H9 (cell line): Measurements from ENCODE around the gene RWDD1. TPM values are rescaled to one million over a fixed set of nuclear protein-coding genes. Genes with fewer than 3 reads are reported as not detected.
A peak's percentile ranks its signal among the peaks of the same experiment; 100 is the strongest.

Experiments used
- DNase-seq: peaks from one replicate; pipeline ENCODE4 v3.0.0-alpha.2; 2017
- H2AFZ ChIP-seq: one replicate; pipeline ENCODE4 v1.6.1; 2013; ENCODE audit warnings: mild to moderate bottlenecking, low read length, control low read depth, moderate library complexity
- H2AK5ac ChIP-seq: 2 replicates; pipeline ENCODE4 v1.6.1; 2013; ENCODE audit warnings: low read length, control low read depth, mixed read lengths; ENCODE audit not compliant: insufficient read length
- H2BK120ac ChIP-seq: one replicate; pipeline ENCODE4 v1.6.1; 2013; ENCODE audit warnings: low read depth, mild to moderate bottlenecking, low read length, control low read depth, inconsistent platforms; ENCODE audit not compliant: poor library complexity, severe bottlenecking
- H2BK12ac ChIP-seq: 2 replicates; pipeline ENCODE4 v1.6.1; 2013; ENCODE audit warnings: low read length, control low read depth, mixed read lengths, low read depth; ENCODE audit not compliant: insufficient read length
- H2BK15ac ChIP-seq: 2 replicates; pipeline ENCODE4 v1.6.1; 2013; ENCODE audit warnings: low read depth, low read length, control low read depth
- H2BK20ac ChIP-seq: one replicate; pipeline ENCODE4 v1.6.1; 2013; ENCODE audit warnings: low read depth, mild to moderate bottlenecking, low read length, control low read depth, inconsistent platforms; ENCODE audit not compliant: poor library complexity, severe bottlenecking
- H2BK5ac ChIP-seq: 2 replicates; pipeline ENCODE4 v1.6.1; 2013; ENCODE audit warnings: low read length, control low read depth, mixed read lengths; ENCODE audit not compliant: insufficient read length
- H3K14ac ChIP-seq: 2 replicates; pipeline ENCODE4 v1.6.1; 2013; ENCODE audit warnings: low read length, control low read depth; ENCODE audit not compliant: insufficient read depth
- H3K18ac ChIP-seq: 2 replicates; pipeline ENCODE4 v1.6.1; 2013; ENCODE audit warnings: low read depth, mild to moderate bottlenecking, mixed read lengths, low read length, control low read depth; ENCODE audit not compliant: insufficient read length
- H3K23ac ChIP-seq: 2 replicates; pipeline ENCODE4 v1.6.1; 2013; ENCODE audit warnings: low read length, control low read depth, mixed read lengths, low read depth; ENCODE audit not compliant: insufficient read length
- H3K23me2 ChIP-seq: 2 replicates; pipeline ENCODE4 v1.6.1; 2013; ENCODE audit warnings: low read depth, mild to moderate bottlenecking, mixed read lengths, low read length, control low read depth; ENCODE audit not compliant: insufficient read length, poor library complexity, severe bottlenecking
- H3K27ac ChIP-seq: 2 replicates; pipeline ENCODE4 v1.5.1; 2013; ENCODE audit warnings: low read length, control low read depth, mixed read lengths, low read depth; ENCODE audit not compliant: insufficient read length
- H3K27me3 ChIP-seq: 2 replicates; pipeline ENCODE4 v1.6.1; 2013; ENCODE audit warnings: low read length, control low read depth, inconsistent platforms; ENCODE audit not compliant: insufficient read depth
- H3K4ac ChIP-seq: 2 replicates; pipeline ENCODE4 v1.6.1; 2013; ENCODE audit warnings: low read depth, mild to moderate bottlenecking, control low read depth, inconsistent platforms, low read length, moderate library complexity
- H3K4me1 ChIP-seq: 2 replicates; pipeline ENCODE4 v1.6.1; 2013; ENCODE audit warnings: low read length, control low read depth, inconsistent platforms; ENCODE audit not compliant: insufficient read depth
- H3K4me2 ChIP-seq: 2 replicates; pipeline ENCODE4 v1.6.1; 2013; ENCODE audit warnings: low read length, control low read depth, mixed read lengths; ENCODE audit not compliant: insufficient read length, insufficient read depth
- H3K56ac ChIP-seq: 2 replicates; pipeline ENCODE4 v1.6.1; 2013; ENCODE audit warnings: low read depth, mild to moderate bottlenecking, mixed read lengths, low read length, control low read depth; ENCODE audit not compliant: insufficient read length
- H3K79me1 ChIP-seq: 2 replicates; pipeline ENCODE4 v1.6.1; 2013; ENCODE audit warnings: low read depth, mild to moderate bottlenecking, moderate library complexity, low read length, control low read depth, inconsistent platforms; ENCODE audit not compliant: insufficient read depth, poor library complexity, severe bottlenecking
- H3K79me2 ChIP-seq: 2 replicates; pipeline ENCODE4 v1.6.1; 2013; ENCODE audit warnings: low read length, control low read depth, inconsistent platforms; ENCODE audit not compliant: insufficient read depth
- H3K9ac ChIP-seq: 2 replicates; pipeline ENCODE4 v1.6.1; 2013; ENCODE audit warnings: low read length, control low read depth, mixed read lengths; ENCODE audit not compliant: insufficient read length; ENCODE audit errors: extremely low read depth
- H3K9me3 ChIP-seq: one replicate; pipeline ENCODE4 v1.6.1; 2013; ENCODE audit warnings: low read depth, low read length, inconsistent platforms; ENCODE audit not compliant: control insufficient read depth
- H3T11ph ChIP-seq: one replicate; pipeline ENCODE4 v1.6.1; 2013; ENCODE audit warnings: mild to moderate bottlenecking, low read length, control low read depth, inconsistent platforms
- H4K20me1 ChIP-seq: one replicate; pipeline ENCODE4 v1.6.1; 2013; ENCODE audit not compliant: control insufficient read depth, insufficient read length, insufficient read depth
- H4K5ac ChIP-seq: 2 replicates; pipeline ENCODE4 v1.6.1; 2013; ENCODE audit warnings: low read depth, mild to moderate bottlenecking, mixed read lengths, low read length, control low read depth; ENCODE audit not compliant: insufficient read length
- H4K8ac ChIP-seq: replicated peaks from 2 replicates; pipeline ENCODE4 v1.6.1; 2013; ENCODE audit warnings: low read length, control low read depth, mixed read lengths, low read depth; ENCODE audit not compliant: insufficient read length
- H4K91ac ChIP-seq: 2 replicates; pipeline ENCODE4 v1.6.1; 2013; ENCODE audit warnings: low read depth, mild to moderate bottlenecking, moderate library complexity, mixed read lengths, low read length, control low read depth; ENCODE audit not compliant: insufficient read length
- H3K27ac Mint-ChIP-seq, 3 experiments: 2 replicates in 2 of 3; 3 replicates in 1 of 3; pipeline ENCODE4 v1.8.0; 2020 to 2021; ENCODE audit warnings: mixed read lengths in 3 of 3, mild to moderate bottlenecking in 1 of 3, moderate library complexity in 1 of 3
- H3K27me3 Mint-ChIP-seq: 2 replicates; pipeline ENCODE4 v1.8.0; 2021; ENCODE audit warnings: low read depth, mild to moderate bottlenecking, moderate library complexity, mixed read lengths
- H3K36me3 Mint-ChIP-seq, 3 experiments: 2 replicates in 2 of 3; 3 replicates in 1 of 3; pipeline ENCODE4 v1.8.0; 2020 to 2021; ENCODE audit warnings: low read depth in 3 of 3, mixed read lengths in 3 of 3; ENCODE audit not compliant: insufficient read depth in 1 of 3
- H3K4me1 Mint-ChIP-seq, 2 experiments: 2 replicates each; pipeline ENCODE4 v1.8.0; 2020; ENCODE audit warnings: mixed read lengths in 2 of 2
- H3K4me3 Mint-ChIP-seq, 2 experiments: 2 replicates in 1 of 2; 3 replicates in 1 of 2; pipeline ENCODE4 v1.8.0; 2020 to 2021; ENCODE audit warnings: mild to moderate bottlenecking in 2 of 2, mixed read lengths in 2 of 2, moderate library complexity in 1 of 2
- H3K9me3 Mint-ChIP-seq, 2 experiments: 2 replicates in 1 of 2; 3 replicates in 1 of 2; pipeline ENCODE4 v1.8.0; 2020; ENCODE audit warnings: mild to moderate bottlenecking in 2 of 2, mixed read lengths in 2 of 2, moderate library complexity in 1 of 2
- WGBS: extraction: QIAGEN DNeasy Blood & Tissue Kit; methylation state at CpG from one replicate; pipeline ENCODE4 v1.1.7; 2013; ENCODE audit warnings: missing lambda C conversion rate, low lambda C conversion rate, mixed read lengths; ENCODE audit not compliant: insufficient read length; ENCODE audit errors: extremely low coverage; 5-methylcytosine and 5-hydroxymethylcytosine counted together
- total RNA-seq: library from RNA; stranded (reverse); gene quantifications from 2 replicates; pipeline ENCODE4 v1.2.1, GENCODE V29; 2021
- TF ChIP-seq, protein P1 (sequence below): fragments of 200-600 bp; sonication (generic); conservative IDR thresholded peaks from 3 replicates; pipeline ENCODE4 v1.8.0; 2021; ENCODE audit warnings: antibody characterized with exemption, mild to moderate bottlenecking

Gene RWDD1
- total RNA-seq, 1 experiment from 2014 or later, result 42.0 TPM

DNA sequence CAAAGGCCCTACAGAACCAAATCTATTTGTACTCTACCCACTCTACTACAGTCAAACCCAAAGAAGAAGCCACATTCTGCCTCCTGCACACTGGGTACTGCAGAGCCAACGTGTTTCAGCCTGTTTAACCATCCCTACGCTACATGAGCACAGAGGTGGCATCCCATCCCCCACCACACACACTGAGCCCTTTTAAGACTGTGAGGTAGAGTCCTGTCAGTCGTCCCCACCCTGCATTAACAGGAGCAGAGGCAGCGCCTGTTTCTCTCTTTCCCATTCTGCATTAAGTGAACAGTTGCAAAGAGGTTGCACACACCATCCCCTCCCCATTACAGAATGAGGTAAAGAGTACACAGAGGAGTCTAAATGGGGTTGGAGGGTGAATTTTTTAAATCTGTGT lies 39.8 kb downstream of the RWDD1 start:
- no peak overlapping the region for H2BK12ac ChIP-seq
- H2BK20ac ChIP-seq, result no peak overlapping the region
- H3K4me2 ChIP-seq, result no peak overlapping the region
- no peak overlapping the region for H3K18ac ChIP-seq
- TF ChIP-seq, protein P1, sequence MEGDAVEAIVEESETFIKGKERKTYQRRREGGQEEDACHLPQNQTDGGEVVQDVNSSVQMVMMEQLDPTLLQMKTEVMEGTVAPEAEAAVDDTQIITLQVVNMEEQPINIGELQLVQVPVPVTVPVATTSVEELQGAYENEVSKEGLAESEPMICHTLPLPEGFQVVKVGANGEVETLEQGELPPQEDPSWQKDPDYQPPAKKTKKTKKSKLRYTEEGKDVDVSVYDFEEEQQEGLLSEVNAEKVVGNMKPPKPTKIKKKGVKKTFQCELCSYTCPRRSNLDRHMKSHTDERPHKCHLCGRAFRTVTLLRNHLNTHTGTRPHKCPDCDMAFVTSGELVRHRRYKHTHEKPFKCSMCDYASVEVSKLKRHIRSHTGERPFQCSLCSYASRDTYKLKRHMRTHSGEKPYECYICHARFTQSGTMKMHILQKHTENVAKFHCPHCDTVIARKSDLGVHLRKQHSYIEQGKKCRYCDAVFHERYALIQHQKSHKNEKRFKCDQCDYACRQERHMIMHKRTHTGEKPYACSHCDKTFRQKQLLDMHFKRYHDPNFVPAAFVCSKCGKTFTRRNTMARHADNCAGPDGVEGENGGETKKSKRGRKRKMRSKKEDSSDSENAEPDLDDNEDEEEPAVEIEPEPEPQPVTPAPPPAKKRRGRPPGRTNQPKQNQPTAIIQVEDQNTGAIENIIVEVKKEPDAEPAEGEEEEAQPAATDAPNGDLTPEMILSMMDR, result no peak
- H3K14ac ChIP-seq, result no peak overlapping the region
- no peaks in the 10 kb centered on the region for H3K79me1 ChIP-seq
- no peaks in the 10 kb centered on the region for H4K20me1 ChIP-seq
- H3K79me2 ChIP-seq, result no peaks in the 10 kb centered on the region
- Mint-ChIP-seq H3K27me3 (no peaks in the 10 kb centered on the region), H3K27ac (peak overlapping the region in 1 of 3 experiments; percentile 70; a peak in 2 of 7 replicates), H3K36me3 (no peaks in the 10 kb centered on the region), H3K4me3 (no peak overlapping the region), H3K4me1 (peaks cover 9 to 16% of the 10 kb centered on the region in 2 experiments), H3K9me3 (no peaks in the 10 kb centered on the region)
- H2BK15ac ChIP-seq, result no peak overlapping the region
- H3K23me2 ChIP-seq, result no peaks in the 10 kb centered on the region
- H4K91ac ChIP-seq, result no peak overlapping the region
- no peaks in the 10 kb centered on the region for H3K27me3 ChIP-seq
- no peak overlapping the region for H3K9ac ChIP-seq
- H2BK5ac ChIP-seq, result no peak overlapping the region
- H3K27ac ChIP-seq, result no peak overlapping the region
- H4K5ac ChIP-seq, result no peak overlapping the region
- no CpG with 5 or more reads among the region's 4 CpGs for WGBS
- H3K56ac ChIP-seq, result no peak overlapping the region
- H2BK120ac ChIP-seq, result no peak overlapping the region
- no peaks in the 10 kb centered on the region for H3K4me1 ChIP-seq
- H2AFZ ChIP-seq, result no peak overlapping the region
- H3K9me3 ChIP-seq, result no peaks in the 10 kb centered on the region
- DNase-seq, result no peak
- H2AK5ac ChIP-seq, result no peak overlapping the region
- H4K8ac ChIP-seq, result no peak overlapping the region
- no peak overlapping the region for H3K4ac ChIP-seq
- H3K23ac ChIP-seq, result no peak overlapping the region
- H3T11ph ChIP-seq, result no peak overlapping the region
